Stomach (tissue), 9 donors: ENCODE measurements around the gene BASP1. TPM values are rescaled to one million over a fixed set of nuclear protein-coding genes. Genes with fewer than 3 reads are reported as not detected.

ENCODE experiments used
- DNase-seq, 2 donors: peaks; one replicate each; pipeline versions ENCODE4 v3.0.0 to v3.0.0-alpha.2; 2013 to 2019
- H3K27ac ChIP-seq, 5 donors: fragments of 200-600 bp in 4 of 5; sonication (generic) in 4 of 5; one replicate each; pipeline ENCODE4 v1.5.1; 2013 to 2019; ENCODE audit warnings: mild to moderate bottlenecking in 1 of 5, moderate library complexity in 1 of 5
- H3K27me3 ChIP-seq, 3 donors: fragments of 200-600 bp; sonication (generic); one replicate each; pipeline ENCODE4 v1.5.1; 2017 to 2019; ENCODE audit warnings: mixed run types in 1 of 3
- H3K36me3 ChIP-seq, 4 donors: fragments of 200-600 bp; sonication (generic); 1 replicate in 3 of 4; 2 replicates in 1 of 4; pipeline ENCODE4 v1.5.1; 2016 to 2019
- H3K4me1 ChIP-seq, 4 donors: fragments of 200-600 bp; sonication (generic); one replicate each; pipeline ENCODE4 v1.5.1; 2016 to 2019
- H3K4me3 ChIP-seq, 4 donors: fragments of 200-600 bp; sonication (generic) in 3 of 4; one replicate each; pipeline ENCODE4 v1.5.1; 2016 to 2019; ENCODE audit warnings: mild to moderate bottlenecking in 1 of 4
- H3K9me3 ChIP-seq, 4 donors: fragments of 200-600 bp; sonication (generic); one replicate each; pipeline ENCODE4 v1.5.1; 2016 to 2019
- EP300 ChIP-seq: sonication (generic); formaldehyde crosslinking; IDR thresholded peaks from one replicate; pipeline ENCODE4 v1.6.1; 2017; ENCODE audit warnings: antibody characterized with exemption
- POLR2A ChIP-seq, 4 donors: fragments of 450-650 bp; IDR thresholded peaks; one replicate each; pipeline ENCODE4 v1.6.1; 2016; ENCODE audit warnings: antibody characterized with exemption in 4 of 4, control low read depth in 2 of 4, mild to moderate bottlenecking in 1 of 4, moderate library complexity in 1 of 4
- POLR2AphosphoS5 ChIP-seq, 3 donors: sonication (generic); formaldehyde crosslinking; IDR thresholded peaks; one replicate each; pipeline ENCODE4 v1.6.1; 2016; ENCODE audit warnings: antibody characterized with exemption in 3 of 3
- WGBS, 5 donors: extraction: QIAGEN DNeasy Blood & Tissue Kit in 3 of 5; methylation state at CpG; one replicate each; pipeline versions ENCODE4 v1.1.5 to v1.1.7; 2013 to 2018; 5-methylcytosine and 5-hydroxymethylcytosine counted together
- intact Hi-C: fragments of 100-400 bp; cut with DNase I; formaldehyde crosslinking; loops from one replicate; pipeline ENCODE4 v1.15.1; 2023; ENCODE audit warnings: low total_unique reads
- polyA plus RNA-seq, 3 donors: library from polyadenylated mRNA; stranded (reverse); fragments of 200-250 nt; gene quantifications; one replicate each; pipeline ENCODE4 v1.2.3, GENCODE V29; 2013
- total RNA-seq, 5 donors: library from RNA; depleted of rRNA; stranded (reverse); fragments of >200 nt; gene quantifications; one replicate each; pipeline versions ENCODE4 v1.1.0 to v1.2.3, GENCODE V29; 2014 to 2016
- TF ChIP-seq, protein P1 (sequence below), 7 experiments: fragments of 450-650 bp in 4 of 7; fragments of 200-600 bp in 3 of 7; sonication (generic) in 3 of 7; IDR thresholded peaks; one replicate each; pipeline ENCODE4 v1.5.1; 2016 to 2019; ENCODE audit warnings: antibody characterized with exemption in 7 of 7, control low read depth in 2 of 7, mild to moderate bottlenecking in 1 of 7
- donor health status: healthy with polysubstance abuse.
- donor health status: Bipolar disorder and iron deficiency.
- donor health status: healthy.

BASP1 gene
- total and polyA plus RNA-seq, 8 donors, result 4.0 to 60.8 (median 16.0) TPM

DNA sequence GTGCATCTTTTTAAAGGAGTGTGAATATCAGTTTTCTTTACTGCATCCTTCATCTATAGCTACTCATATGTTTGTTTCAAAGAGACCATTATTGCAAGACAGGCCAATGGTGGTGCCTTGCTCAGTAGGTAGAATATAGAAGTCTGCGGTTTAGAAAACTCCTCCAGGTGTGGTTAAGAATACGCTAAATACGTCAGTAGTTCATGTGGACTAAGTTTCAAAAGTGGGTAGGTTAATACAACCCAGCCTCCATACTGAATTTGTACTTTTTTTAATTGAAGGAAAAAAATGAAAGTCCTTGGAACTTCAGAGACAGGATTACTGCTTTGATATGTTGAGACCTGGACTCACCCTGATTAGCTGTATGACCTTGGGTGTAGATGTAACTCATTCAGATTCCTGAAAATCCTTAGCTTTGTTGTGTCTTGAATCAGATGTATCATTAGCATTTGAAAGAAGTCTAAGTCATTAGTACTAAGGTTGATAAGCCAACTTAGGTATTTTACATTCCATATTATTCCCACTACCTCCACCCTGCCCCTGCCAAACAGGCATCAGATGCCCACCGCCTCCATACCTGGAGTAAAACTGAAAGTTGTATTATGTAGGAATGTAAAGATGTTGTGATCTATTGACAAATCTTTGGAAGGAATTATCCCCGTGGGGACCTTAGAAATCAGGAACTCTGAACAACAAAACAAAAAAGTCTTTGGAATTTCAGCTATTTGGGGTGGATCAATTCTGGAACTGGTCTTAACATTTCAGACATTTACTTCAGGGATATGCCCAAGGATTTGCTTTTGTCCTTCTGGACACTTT, 6.1 kb downstream of the BASP1 start:
- Histone ChIP-seq H3K36me3 (no peaks in the 10 kb centered on the region), H3K4me1 (peaks cover under 1 to 16% (median 6%) of the 10 kb centered on the region in 4 donors), H3K27me3 (peaks cover 0 to 18% (median 6%) of the 10 kb centered on the region in 3 donors), H3K4me3 (no peak overlapping the region), H3K27ac (no peak overlapping the region), H3K9me3 (no peaks in the 10 kb centered on the region)
- TF ChIP-seq, protein P1, sequence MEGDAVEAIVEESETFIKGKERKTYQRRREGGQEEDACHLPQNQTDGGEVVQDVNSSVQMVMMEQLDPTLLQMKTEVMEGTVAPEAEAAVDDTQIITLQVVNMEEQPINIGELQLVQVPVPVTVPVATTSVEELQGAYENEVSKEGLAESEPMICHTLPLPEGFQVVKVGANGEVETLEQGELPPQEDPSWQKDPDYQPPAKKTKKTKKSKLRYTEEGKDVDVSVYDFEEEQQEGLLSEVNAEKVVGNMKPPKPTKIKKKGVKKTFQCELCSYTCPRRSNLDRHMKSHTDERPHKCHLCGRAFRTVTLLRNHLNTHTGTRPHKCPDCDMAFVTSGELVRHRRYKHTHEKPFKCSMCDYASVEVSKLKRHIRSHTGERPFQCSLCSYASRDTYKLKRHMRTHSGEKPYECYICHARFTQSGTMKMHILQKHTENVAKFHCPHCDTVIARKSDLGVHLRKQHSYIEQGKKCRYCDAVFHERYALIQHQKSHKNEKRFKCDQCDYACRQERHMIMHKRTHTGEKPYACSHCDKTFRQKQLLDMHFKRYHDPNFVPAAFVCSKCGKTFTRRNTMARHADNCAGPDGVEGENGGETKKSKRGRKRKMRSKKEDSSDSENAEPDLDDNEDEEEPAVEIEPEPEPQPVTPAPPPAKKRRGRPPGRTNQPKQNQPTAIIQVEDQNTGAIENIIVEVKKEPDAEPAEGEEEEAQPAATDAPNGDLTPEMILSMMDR (IDR thresholded peaks at IDR 0.05), result no peak
- TF ChIP-seq POLR2A (IDR thresholded peaks at IDR 0.05) (no peak), EP300 (no peak), POLR2AphosphoS5 (IDR thresholded peaks at IDR 0.05) (no peak)
- 82 to 91% (median 87%) methylated on average over 5 of the region's 5 CpGs for WGBS, 5 donors
- intact Hi-C loops, result no loop called here
- DNase-seq, result no peak

DNA sequence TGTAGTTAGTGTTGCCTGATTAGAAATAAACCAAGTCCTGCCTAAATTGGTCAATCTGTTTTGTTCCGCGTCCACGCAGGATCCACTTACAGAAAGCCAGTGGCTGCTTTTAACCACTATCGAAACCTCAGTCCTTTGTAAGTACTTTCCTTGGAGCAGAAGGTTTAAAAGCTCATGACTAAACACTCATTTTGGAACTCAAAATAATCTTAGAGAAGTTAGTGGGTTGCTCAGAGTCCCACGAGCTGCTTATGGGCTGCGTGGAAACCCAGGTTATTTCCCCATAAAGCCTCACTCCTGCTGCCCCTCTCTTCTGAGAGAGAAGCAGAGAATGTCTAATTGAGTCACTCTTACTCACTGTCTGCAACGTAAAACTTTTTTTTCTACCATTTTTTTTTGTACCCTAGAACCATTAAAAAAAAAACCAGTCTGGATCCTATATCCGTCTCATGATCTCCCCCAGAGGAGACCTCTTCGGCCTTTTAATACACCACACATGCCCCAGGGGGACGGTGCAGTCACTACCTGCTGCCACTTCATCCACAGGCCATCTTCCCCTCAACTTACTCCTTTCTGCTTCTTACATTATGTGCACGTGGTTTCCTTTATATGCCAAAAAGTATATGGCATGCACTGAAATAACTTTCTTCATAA, 7.6 kb downstream of the BASP1 start:
- TF ChIP-seq POLR2A (IDR thresholded peaks at IDR 0.05), result no peak
- TF ChIP-seq EP300, result no peak
- TF ChIP-seq, protein P1 (IDR thresholded peaks at IDR 0.05), result no peak
- no peak for TF ChIP-seq POLR2AphosphoS5 (IDR thresholded peaks at IDR 0.05)
- H3K9me3 ChIP-seq, result no peaks in the 10 kb centered on the region
- intact Hi-C loops, result no loop called here
- no peaks in the 10 kb centered on the region for H3K36me3 ChIP-seq
- H3K4me1 ChIP-seq, result peaks cover 0 to 8% (median 0%) of the 10 kb centered on the region in 4 donors
- no peak overlapping the region for H3K4me3 ChIP-seq
- peaks cover 0 to 7% (median 0%) of the 10 kb centered on the region in 3 donors for H3K27me3 ChIP-seq
- no peak overlapping the region for H3K27ac ChIP-seq
- 76 to 82% (median 80%) methylated on average over 11 of the region's 11 CpGs for WGBS, 5 donors
- no peak for DNase-seq

DNA sequence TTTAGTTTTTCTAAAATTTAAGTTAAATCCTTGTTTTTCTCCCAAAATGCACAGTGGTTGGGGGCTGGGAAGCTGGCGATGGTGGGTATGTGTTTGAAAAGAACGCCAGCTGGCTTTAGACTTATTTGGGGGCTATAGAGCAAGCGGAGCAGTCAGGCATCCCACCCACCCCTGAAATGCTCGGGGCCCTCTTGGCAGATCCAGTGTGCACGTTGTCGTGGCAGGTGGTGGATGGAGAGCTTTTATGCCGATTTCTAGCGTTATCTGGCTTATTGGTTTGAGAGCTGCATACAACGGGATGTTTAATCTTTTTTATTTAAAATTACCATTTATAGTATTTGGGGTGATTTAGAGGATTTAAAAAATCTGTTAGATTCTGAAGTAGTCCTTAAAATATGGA, 8.1 kb downstream of the BASP1 start:
- Histone ChIP-seq H3K4me1 (peaks cover 0 to 8% (median 0%) of the 10 kb centered on the region in 4 donors), H3K36me3 (no peaks in the 10 kb centered on the region), H3K4me3 (no peak overlapping the region), H3K27ac (no peak overlapping the region), H3K27me3 (peaks cover 0 to 2% (median 0%) of the 10 kb centered on the region in 3 donors), H3K9me3 (no peaks in the 10 kb centered on the region)
- 77 to 90% (median 84%) methylated on average over 9 of the region's 9 CpGs for WGBS, 5 donors
- no peak for TF ChIP-seq EP300
- TF ChIP-seq POLR2AphosphoS5 (IDR thresholded peaks at IDR 0.05), result no peak
- TF ChIP-seq, protein P1 (IDR thresholded peaks at IDR 0.05), result no peak
- no peak for TF ChIP-seq POLR2A (IDR thresholded peaks at IDR 0.05)
- DNase-seq, result no peak
- intact Hi-C loops, result no loop called here

DNA sequence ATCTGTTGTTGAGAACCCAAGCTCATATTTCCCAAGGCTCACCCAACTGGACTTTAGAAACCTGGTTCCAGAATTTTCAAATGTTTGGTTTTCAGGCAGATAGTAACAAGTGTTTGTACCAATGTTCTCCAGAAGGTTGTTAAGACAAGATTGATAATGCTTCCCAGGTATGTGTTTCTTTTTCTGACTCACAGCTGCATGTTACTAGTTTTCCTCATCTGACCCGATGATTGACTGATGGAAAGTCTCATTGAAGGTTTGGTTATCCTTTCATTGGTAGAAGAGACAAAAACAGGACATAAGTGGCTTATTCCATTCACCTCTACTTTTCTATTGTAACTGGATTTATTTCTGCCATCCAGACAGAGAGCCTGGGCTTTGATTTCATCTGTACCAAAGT, 10.4 kb downstream of the BASP1 start:
- Histone ChIP-seq H3K27me3 (no peaks in the 10 kb centered on the region), H3K4me3 (no peak overlapping the region), H3K4me1 (peaks cover 0 to 8% (median 0%) of the 10 kb centered on the region in 4 donors), H3K27ac (no peak overlapping the region), H3K9me3 (no peaks in the 10 kb centered on the region), H3K36me3 (no peaks in the 10 kb centered on the region)
- 83 to 100% (median 87%) methylated on average over 1 of the region's 1 CpG for WGBS, 5 donors
- intact Hi-C loops, result no loop called here
- DNase-seq, result no peak
- TF ChIP-seq POLR2AphosphoS5 (IDR thresholded peaks at IDR 0.05) (no peak), POLR2A (IDR thresholded peaks at IDR 0.05) (no peak)
